ENCODE measurements around the gene NKX1-1.

DNA sequence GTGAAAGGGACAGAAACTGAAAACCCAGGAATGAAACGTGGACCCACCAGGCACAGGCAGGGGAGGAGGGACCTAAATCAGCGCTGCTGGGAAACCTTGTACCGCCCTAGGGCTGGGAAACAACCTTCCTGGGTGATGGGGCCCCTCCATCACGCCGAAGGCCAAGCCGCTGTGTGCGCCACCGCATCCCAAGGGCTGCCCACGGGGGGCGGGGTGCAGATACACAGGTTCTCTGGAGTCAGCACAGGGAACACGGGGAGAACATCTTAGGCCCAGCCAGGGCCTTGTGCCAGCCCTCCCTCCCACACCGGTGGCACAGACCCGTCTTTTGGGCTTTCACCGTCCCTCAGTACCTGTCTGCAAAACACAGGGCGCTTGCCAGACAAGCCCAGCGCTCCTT lies 46.3 kb downstream of the NKX1-1 start:
- TF ChIP-seq POLR2AphosphoS5 (IDR thresholded peaks at IDR 0.05) (no peak), CTCF (IDR thresholded peaks at IDR 0.05) (no peak)
